CD14-positive monocyte (primary cell): Measurements from ENCODE around the gene SPRING1. TPM values are rescaled to one million over a fixed set of nuclear protein-coding genes. Genes with fewer than 3 reads are reported as not detected.

Experiments used
- DNase-seq, 3 donors: peaks; one replicate each; pipeline ENCODE4 v3.0.0-alpha.2; 2011 to 2022
- H2AFZ ChIP-seq: 2 replicates; pipeline ENCODE4 v1.6.0; 2012; ENCODE audit warnings: mild to moderate bottlenecking, low read depth, low read length, inconsistent platforms; ENCODE audit not compliant: insufficient read depth, poor library complexity, severe bottlenecking
- H3K27ac ChIP-seq, 2 donors: 1 replicate in 1 of 2; 2 replicates in 1 of 2; pipeline ENCODE4 v1.5.1; 2012 to 2013; ENCODE audit warnings: low read length in 2 of 2, control low read depth in 1 of 2, inconsistent platforms in 1 of 2, low read depth in 1 of 2, mild to moderate bottlenecking in 1 of 2
- H3K27me3 ChIP-seq, 2 donors: one replicate each; pipeline versions ENCODE4 v1.6.0 to v1.6.1; 2011 to 2013; ENCODE audit warnings: low read length in 2 of 2; ENCODE audit not compliant: control insufficient read depth in 2 of 2, insufficient read depth in 2 of 2
- H3K36me3 ChIP-seq, 2 donors: replicated peaks in 1 of 2; 1 replicate in 1 of 2; 2 replicates in 1 of 2; pipeline versions ENCODE4 v1.5.1 to v1.6.1; 2012 to 2013; ENCODE audit warnings: low read length in 2 of 2, control low read depth in 1 of 2, inconsistent platforms in 1 of 2, mild to moderate bottlenecking in 1 of 2; ENCODE audit not compliant: insufficient read depth in 2 of 2, control insufficient read depth in 1 of 2
- H3K4me1 ChIP-seq, 2 donors: 1 replicate in 1 of 2; 2 replicates in 1 of 2; pipeline versions ENCODE4 v1.5.1 to v1.6.1; 2012 to 2013; ENCODE audit warnings: low read length in 2 of 2, control low read depth in 1 of 2, inconsistent platforms in 1 of 2, mild to moderate bottlenecking in 1 of 2, moderate library complexity in 1 of 2; ENCODE audit not compliant: insufficient read depth in 2 of 2, control insufficient read depth in 1 of 2
- H3K4me2 ChIP-seq: replicated peaks from 2 replicates; pipeline ENCODE3; 2012; ENCODE audit warnings: low read length, moderate library complexity, mild to moderate bottlenecking; ENCODE audit not compliant: poor library complexity, severe bottlenecking; ENCODE audit errors: extremely low read depth
- H3K4me3 ChIP-seq, 3 experiments: fragments of 200-600 bp in 1 of 3; sonication (generic) in 1 of 3; replicated peaks in 1 of 3; 1 replicate in 2 of 3; 2 replicates in 1 of 3; pipeline ENCODE4 v1.5.1; 2011 to 2013; ENCODE audit warnings: low read length in 3 of 3, mild to moderate bottlenecking in 3 of 3, control low read depth in 2 of 3, low read depth in 2 of 3, inconsistent platforms in 1 of 3, moderate library complexity in 1 of 3
- H3K79me2 ChIP-seq: 2 replicates; pipeline ENCODE4 v1.6.0; 2012; ENCODE audit warnings: mild to moderate bottlenecking, control low read depth, inconsistent platforms, low read length, moderate library complexity; ENCODE audit not compliant: insufficient read depth
- H3K9ac ChIP-seq: 2 replicates; pipeline ENCODE4 v1.6.0; 2017; ENCODE audit warnings: low read length, mild to moderate bottlenecking; ENCODE audit not compliant: insufficient read depth, poor library complexity, severe bottlenecking
- H3K9me3 ChIP-seq, 2 donors: replicated peaks in 1 of 2; 1 replicate in 1 of 2; 2 replicates in 1 of 2; pipeline versions ENCODE4 v1.5.1 to v1.6.1; 2012 to 2013; ENCODE audit warnings: low read length in 2 of 2, control low read depth in 1 of 2; ENCODE audit not compliant: control insufficient read depth in 1 of 2, insufficient read depth in 1 of 2
- H4K20me1 ChIP-seq: 2 replicates; pipeline ENCODE4 v1.6.0; 2012; ENCODE audit warnings: mild to moderate bottlenecking, low read length, control low read depth, moderate library complexity; ENCODE audit not compliant: insufficient read depth
- H3K27ac Mint-ChIP-seq, 7 donors: one replicate each; pipeline ENCODE4 v1.8.0; 2020; ENCODE audit warnings: mild to moderate bottlenecking in 7 of 7, mixed read lengths in 7 of 7, moderate library complexity in 6 of 7, inconsistent platforms in 2 of 7
- H3K27me3 Mint-ChIP-seq, 3 donors: one replicate each; pipeline ENCODE4 v1.8.0; 2021 to 2022; ENCODE audit warnings: low read depth in 3 of 3, mild to moderate bottlenecking in 3 of 3, mixed read lengths in 3 of 3, moderate library complexity in 3 of 3, inconsistent platforms in 1 of 3
- H3K36me3 Mint-ChIP-seq, 2 donors: one replicate each; pipeline ENCODE4 v1.8.0; 2020; ENCODE audit warnings: mixed read lengths in 2 of 2, inconsistent platforms in 1 of 2, mild to moderate bottlenecking in 1 of 2
- H3K4me1 Mint-ChIP-seq: one replicate; pipeline ENCODE4 v1.8.0; 2020; ENCODE audit warnings: mild to moderate bottlenecking, mixed read lengths
- H3K4me3 Mint-ChIP-seq, 2 donors: one replicate each; pipeline ENCODE4 v1.8.0; 2020; ENCODE audit warnings: mild to moderate bottlenecking in 2 of 2, mixed read lengths in 2 of 2, moderate library complexity in 1 of 2
- H3K9me3 Mint-ChIP-seq, 7 donors: one replicate each; pipeline ENCODE4 v1.8.0; 2020 to 2022; ENCODE audit warnings: mixed read lengths in 7 of 7, mild to moderate bottlenecking in 6 of 7, moderate library complexity in 6 of 7, inconsistent platforms in 2 of 7
- CTCF ChIP-seq: fragments of 200-600 bp; IDR thresholded peaks from one replicate; pipeline ENCODE4 v1.8.0; 2022; ENCODE audit warnings: antibody characterized with exemption, mild to moderate bottlenecking
- WGBS: methylation state at CpG from one replicate; pipeline ENCODE4 v1.1.5; 2013; ENCODE audit warnings: missing lambda C conversion rate; ENCODE audit not compliant: insufficient coverage; 5-methylcytosine and 5-hydroxymethylcytosine counted together
- intact Hi-C, 2 donors: fragments of 100-400 bp; cut with micrococcal nuclease; formaldehyde crosslinking; loops; one replicate each; pipeline versions ENCODE4 v1.15.0 to v1.15.1; 2023
- polyA plus RNA-seq, 3 donors: library from polyadenylated mRNA; depleted of rRNA in 1 of 3; unstranded in 2 of 3; stranded (reverse) in 1 of 3; fragments of 300-500 nt in 2 of 3; fragments of >200 nt in 1 of 3; fragmentation: Illumina TruSeq in 2 of 3; gene quantifications; 1 replicate in 2 of 3; 2 replicates in 1 of 3; pipeline ENCODE4 v1.2.3, GENCODE V29; 2012 to 2021

SPRING1 gene
- polyA plus RNA-seq, 3 donors = 6.3 to 19.3 (median 15.6) TPM

- Histone ChIP-seq H3K4me1 (peaks cover 31 to 46% of the 10 kb centered on the region in 2 donors), H4K20me1 (no peaks in the 10 kb centered on the region), H3K4me3 (peak overlapping the region in 1 of 3 experiments; percentile 9), H3K9me3 (no peaks in the 10 kb centered on the region), H3K36me3 (no peaks in the 10 kb centered on the region), H2AFZ (peak overlapping the region; percentile 26), H3K27ac (no peak overlapping the region), H3K9ac (no peak overlapping the region), H3K79me2 (peaks cover 2% of the 10 kb centered on the region), H3K27me3 (no peaks in the 10 kb centered on the region), H3K4me2 (peak overlapping the region; percentile 14)
- Mint-ChIP-seq H3K9me3 (no peaks in the 10 kb centered on the region), H3K27me3 (peaks cover 3 to 11% (median 4%) of the 10 kb centered on the region in 3 donors), H3K36me3 (no peaks in the 10 kb centered on the region), H3K27ac (no peak overlapping the region), H3K4me1 (peaks cover 55% of the 10 kb centered on the region), H3K4me3 (peak overlapping the region; percentile 48 to 69)
- intact Hi-C loops = no loop called here
- WGBS = 58% methylated on average over 17 of the region's 22 CpGs
- TF ChIP-seq CTCF = no peak
- DNase-seq = no peak
Measured at GRCh38 chr12:116694653-116695463, 43.0 kb downstream of the SPRING1 start.

- peaks cover 2% of the 10 kb centered on the region for H3K79me2 ChIP-seq
- no peaks in the 10 kb centered on the region for H3K36me3 ChIP-seq
- H3K27ac ChIP-seq = no peak overlapping the region
- Mint-ChIP-seq H3K9me3 (no peaks in the 10 kb centered on the region), H3K36me3 (no peaks in the 10 kb centered on the region), H3K27me3 (peaks cover 3 to 12% (median 4%) of the 10 kb centered on the region in 3 donors), H3K4me3 (peak overlapping the region; percentile 71 to 88), H3K27ac (peak overlapping the region in 3 of 7 donors; percentile 48 to 55 (median 53)), H3K4me1 (peaks cover 63% of the 10 kb centered on the region)
- peak overlapping the region; percentile 78 for H3K4me2 ChIP-seq
- peak overlapping the region; percentile 1 to 72 (median 38) for H3K4me3 ChIP-seq
- H3K9me3 ChIP-seq = no peaks in the 10 kb centered on the region
- intact Hi-C loops = no loop called here
- no peaks in the 10 kb centered on the region for H4K20me1 ChIP-seq
- TF ChIP-seq CTCF = no peak
- peaks cover 38 to 54% of the 10 kb centered on the region in 2 donors for H3K4me1 ChIP-seq
- peak overlapping the region; percentile 13 for H3K9ac ChIP-seq
- 38% methylated on average over 27 of the region's 34 CpGs for WGBS
- peak overlapping the region; percentile 65 for H2AFZ ChIP-seq
- no peak for DNase-seq
- no peaks in the 10 kb centered on the region for H3K27me3 ChIP-seq
Measured at GRCh38 chr12:116693286-116694227, 44.3 kb downstream of the SPRING1 start.
